Loucy (cell line): Measurements from ENCODE around the gene ZBTB20.
A peak's percentile ranks its signal among the peaks of the same experiment; 100 is the strongest.

Source experiments
- H2AFZ ChIP-seq: fragments of 200-600 bp; sonication (generic); 2 replicates; pipeline ENCODE4 v1.6.0; 2016; ENCODE audit warnings: antibody characterized with exemption, mild to moderate bottlenecking, low read length, moderate library complexity
- H3F3A ChIP-seq: fragments of 200-600 bp; 2 replicates; pipeline ENCODE4 v1.6.0; 2016; ENCODE audit warnings: antibody characterized with exemption, low read depth, mild to moderate bottlenecking
- H3K27me3 ChIP-seq: fragments of 200-600 bp; sonication (generic); 2 replicates; pipeline ENCODE4 v1.6.1; 2014; ENCODE audit warnings: low read length, mild to moderate bottlenecking; ENCODE audit not compliant: insufficient read depth, poor library complexity, severe bottlenecking
- H3K36me3 ChIP-seq: fragments of 200-600 bp; sonication (generic); 2 replicates; pipeline ENCODE4 v1.6.1; 2016; ENCODE audit warnings: low read length; ENCODE audit not compliant: insufficient read depth
- H3K4me1 ChIP-seq: fragments of 200-600 bp; sonication (generic); 2 replicates; pipeline ENCODE4 v1.5.1; 2014; ENCODE audit warnings: low read length, mild to moderate bottlenecking; ENCODE audit not compliant: insufficient read depth, poor library complexity, severe bottlenecking
- H3K4me2 ChIP-seq: fragments of 200-600 bp; sonication (generic); 2 replicates; pipeline ENCODE4 v1.6.0; 2014; ENCODE audit warnings: antibody characterized with exemption, low read length, low read depth, mild to moderate bottlenecking; ENCODE audit not compliant: poor library complexity, severe bottlenecking
- H3K4me3 ChIP-seq: fragments of 200-600 bp; sonication (generic); 2 replicates; pipeline ENCODE4 v1.5.1; 2014; ENCODE audit warnings: low read length, mild to moderate bottlenecking, mixed read lengths; ENCODE audit not compliant: poor library complexity, severe bottlenecking
- H3K79me2 ChIP-seq: fragments of 200-600 bp; sonication (generic); 2 replicates; pipeline ENCODE4 v1.6.1; 2014; ENCODE audit warnings: low read length; ENCODE audit not compliant: insufficient read depth
- H3K9ac ChIP-seq: fragments of 200-600 bp; sonication (generic); 2 replicates; pipeline ENCODE4 v1.6.0; 2014; ENCODE audit warnings: mild to moderate bottlenecking, low read depth, low read length, moderate library complexity; ENCODE audit not compliant: poor library complexity, severe bottlenecking
- H3K9me2 ChIP-seq: fragments of 200-600 bp; sonication (generic); replicated peaks from 2 replicates; pipeline ENCODE4 v1.6.1; 2016; ENCODE audit warnings: low read depth, low read length, mixed read lengths
- H3K9me3 ChIP-seq: fragments of 200-600 bp; sonication (generic); 2 replicates; pipeline ENCODE4 v1.6.1; 2014; ENCODE audit warnings: mild to moderate bottlenecking, antibody characterized with exemption, low read length, low read depth; ENCODE audit not compliant: insufficient read depth
- H4K20me1 ChIP-seq: fragments of 200-600 bp; sonication (generic); 2 replicates; pipeline ENCODE4 v1.6.0; 2014; ENCODE audit warnings: antibody characterized with exemption, low read length, mild to moderate bottlenecking; ENCODE audit not compliant: insufficient read depth, poor library complexity, severe bottlenecking
- EZH2phosphoT487 ChIP-seq: fragments of 200-600 bp; IDR thresholded peaks from 2 replicates; pipeline ENCODE4 v1.6.1; 2018; ENCODE audit warnings: antibody characterized with exemption, mild to moderate bottlenecking, moderate library complexity, borderline replicate concordance
- TF ChIP-seq, protein P1 (sequence below): fragments of 200-600 bp; sonication (generic); conservative IDR thresholded peaks from 2 replicates; pipeline ENCODE4 v1.5.1; 2014; ENCODE audit warnings: mild to moderate bottlenecking, antibody characterized with exemption, low read length

The ZBTB20 gene

GRCh38 chr3:114375608-114376421 is 771.3 kb downstream of the ZBTB20 start:
- Histone ChIP-seq H3K9me2 (no peaks in the 10 kb centered on the region), H2AFZ (no peak overlapping the region), H3F3A (no peaks in the 10 kb centered on the region), H3K4me3 (no peak overlapping the region), H3K27me3 (no peaks in the 10 kb centered on the region), H3K9me3 (no peaks in the 10 kb centered on the region), H3K4me2 (no peak overlapping the region), H3K9ac (no peak overlapping the region), H3K4me1 (peaks cover 9% of the 10 kb centered on the region), H4K20me1 (no peaks in the 10 kb centered on the region), H3K36me3 (peaks cover 18% of the 10 kb centered on the region; the same call in 1 of the 2 replicates), H3K79me2 (no peaks in the 10 kb centered on the region)
- TF ChIP-seq, protein P1, sequence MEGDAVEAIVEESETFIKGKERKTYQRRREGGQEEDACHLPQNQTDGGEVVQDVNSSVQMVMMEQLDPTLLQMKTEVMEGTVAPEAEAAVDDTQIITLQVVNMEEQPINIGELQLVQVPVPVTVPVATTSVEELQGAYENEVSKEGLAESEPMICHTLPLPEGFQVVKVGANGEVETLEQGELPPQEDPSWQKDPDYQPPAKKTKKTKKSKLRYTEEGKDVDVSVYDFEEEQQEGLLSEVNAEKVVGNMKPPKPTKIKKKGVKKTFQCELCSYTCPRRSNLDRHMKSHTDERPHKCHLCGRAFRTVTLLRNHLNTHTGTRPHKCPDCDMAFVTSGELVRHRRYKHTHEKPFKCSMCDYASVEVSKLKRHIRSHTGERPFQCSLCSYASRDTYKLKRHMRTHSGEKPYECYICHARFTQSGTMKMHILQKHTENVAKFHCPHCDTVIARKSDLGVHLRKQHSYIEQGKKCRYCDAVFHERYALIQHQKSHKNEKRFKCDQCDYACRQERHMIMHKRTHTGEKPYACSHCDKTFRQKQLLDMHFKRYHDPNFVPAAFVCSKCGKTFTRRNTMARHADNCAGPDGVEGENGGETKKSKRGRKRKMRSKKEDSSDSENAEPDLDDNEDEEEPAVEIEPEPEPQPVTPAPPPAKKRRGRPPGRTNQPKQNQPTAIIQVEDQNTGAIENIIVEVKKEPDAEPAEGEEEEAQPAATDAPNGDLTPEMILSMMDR, result no peak
- no peak for TF ChIP-seq EZH2phosphoT487

DNA sequence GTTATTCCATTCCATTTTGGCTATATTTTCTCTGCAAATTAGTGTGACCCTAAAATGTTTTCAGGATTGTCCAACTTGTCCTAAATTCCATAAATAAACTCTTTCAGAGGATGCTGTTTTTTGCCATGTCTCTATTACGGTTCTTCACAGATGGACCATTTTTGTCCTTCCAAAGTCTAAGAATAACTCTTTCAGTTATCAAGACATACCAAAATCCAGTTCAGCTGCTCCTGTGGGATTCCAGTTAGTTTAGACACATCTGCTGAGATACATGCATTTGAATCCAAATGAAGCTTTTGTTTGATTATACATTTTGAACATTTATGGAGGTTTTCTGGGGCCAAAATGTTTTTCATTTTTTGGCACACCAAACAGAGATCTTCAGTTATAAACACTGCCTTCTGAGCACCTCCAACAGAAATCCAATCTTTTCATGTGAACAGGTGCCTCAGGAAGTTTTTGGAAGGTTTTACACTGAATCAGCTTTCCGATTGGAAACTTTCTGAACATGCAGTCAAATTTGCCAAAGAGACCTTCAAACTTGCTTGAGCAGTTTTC is 772.6 kb downstream of the ZBTB20 start:
- H2AFZ ChIP-seq, result no peak overlapping the region
- no peak overlapping the region for H3K4me3 ChIP-seq
- no peaks in the 10 kb centered on the region for H4K20me1 ChIP-seq
- H3K9me2 ChIP-seq, result no peaks in the 10 kb centered on the region
- no peaks in the 10 kb centered on the region for H3K27me3 ChIP-seq
- H3K4me2 ChIP-seq, result no peak overlapping the region
- no peak for TF ChIP-seq EZH2phosphoT487
- TF ChIP-seq, protein P1, result no peak
- H3K9me3 ChIP-seq, result no peaks in the 10 kb centered on the region
- H3K79me2 ChIP-seq, result no peaks in the 10 kb centered on the region
- H3F3A ChIP-seq, result no peaks in the 10 kb centered on the region
- no peak overlapping the region for H3K9ac ChIP-seq
- H3K4me1 ChIP-seq, result peaks cover 9% of the 10 kb centered on the region
- H3K36me3 ChIP-seq, result peaks cover 9% of the 10 kb centered on the region; the same call in 1 of the 2 replicates

- H3K9ac ChIP-seq, result no peak overlapping the region
- TF ChIP-seq, protein P1, result peak; percentile 45
- no peak for TF ChIP-seq EZH2phosphoT487
- no peaks in the 10 kb centered on the region for H3K27me3 ChIP-seq
- no peaks in the 10 kb centered on the region for H3K79me2 ChIP-seq
- H3K4me2 ChIP-seq, result no peak overlapping the region
- no peaks in the 10 kb centered on the region; the same call in 1 of the 2 replicates for H3K36me3 ChIP-seq
- H3K9me3 ChIP-seq, result no peaks in the 10 kb centered on the region
- no peaks in the 10 kb centered on the region for H3K9me2 ChIP-seq
- H3K4me3 ChIP-seq, result no peak overlapping the region
- peaks cover 4% of the 10 kb centered on the region for H3K4me1 ChIP-seq
- no peak overlapping the region for H2AFZ ChIP-seq
- no peaks in the 10 kb centered on the region for H3F3A ChIP-seq
- H4K20me1 ChIP-seq, result no peaks in the 10 kb centered on the region
These were observed 776.4 kb downstream of the ZBTB20 start for GRCh38 chr3:114370537-114371174.
